Esophagus muscularis mucosa (tissue), 4 donors: ENCODE measurements around the gene TMEM150C.

Experiments used
- EP300 ChIP-seq: sonication (generic); formaldehyde crosslinking; IDR thresholded peaks from one replicate; pipeline ENCODE4 v1.6.1; 2017; ENCODE audit warnings: antibody characterized with exemption
- POLR2A ChIP-seq: fragments of 450-650 bp; IDR thresholded peaks from one replicate; pipeline ENCODE4 v1.6.1; 2017; ENCODE audit warnings: antibody characterized with exemption, moderate library complexity, mild to moderate bottlenecking, low read depth
- TF ChIP-seq, protein P1 (sequence below), 3 experiments: fragments of 200-600 bp in 2 of 3; fragments of 450-650 bp in 1 of 3; sonication (generic) in 2 of 3; IDR thresholded peaks; one replicate each; pipeline ENCODE4 v1.5.1; 2017 to 2019; ENCODE audit warnings: antibody characterized with exemption in 3 of 3, mild to moderate bottlenecking in 2 of 3, moderate library complexity in 1 of 3

DNA sequence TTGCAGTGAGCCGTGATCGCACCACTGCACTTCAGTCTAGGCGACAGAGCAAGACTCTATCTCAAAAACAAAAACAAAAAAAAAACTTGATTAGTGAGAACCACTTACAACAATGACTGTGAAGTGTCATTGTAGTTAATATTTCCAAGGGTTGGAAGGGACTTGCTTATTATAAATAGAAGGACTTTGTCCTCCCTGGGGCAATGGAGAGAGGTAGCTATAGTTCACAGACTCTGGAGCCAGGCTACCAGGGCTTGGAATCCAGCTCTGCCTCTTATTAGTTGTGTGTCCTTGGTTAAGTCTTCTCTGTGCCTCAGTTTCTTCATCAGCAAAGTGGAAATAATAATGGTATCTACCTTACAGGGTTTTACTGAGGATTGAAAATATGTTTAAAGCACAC is 51.6 kb downstream of the TMEM150C start:
- TF ChIP-seq, protein P1, sequence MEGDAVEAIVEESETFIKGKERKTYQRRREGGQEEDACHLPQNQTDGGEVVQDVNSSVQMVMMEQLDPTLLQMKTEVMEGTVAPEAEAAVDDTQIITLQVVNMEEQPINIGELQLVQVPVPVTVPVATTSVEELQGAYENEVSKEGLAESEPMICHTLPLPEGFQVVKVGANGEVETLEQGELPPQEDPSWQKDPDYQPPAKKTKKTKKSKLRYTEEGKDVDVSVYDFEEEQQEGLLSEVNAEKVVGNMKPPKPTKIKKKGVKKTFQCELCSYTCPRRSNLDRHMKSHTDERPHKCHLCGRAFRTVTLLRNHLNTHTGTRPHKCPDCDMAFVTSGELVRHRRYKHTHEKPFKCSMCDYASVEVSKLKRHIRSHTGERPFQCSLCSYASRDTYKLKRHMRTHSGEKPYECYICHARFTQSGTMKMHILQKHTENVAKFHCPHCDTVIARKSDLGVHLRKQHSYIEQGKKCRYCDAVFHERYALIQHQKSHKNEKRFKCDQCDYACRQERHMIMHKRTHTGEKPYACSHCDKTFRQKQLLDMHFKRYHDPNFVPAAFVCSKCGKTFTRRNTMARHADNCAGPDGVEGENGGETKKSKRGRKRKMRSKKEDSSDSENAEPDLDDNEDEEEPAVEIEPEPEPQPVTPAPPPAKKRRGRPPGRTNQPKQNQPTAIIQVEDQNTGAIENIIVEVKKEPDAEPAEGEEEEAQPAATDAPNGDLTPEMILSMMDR (IDR thresholded peaks at IDR 0.05): no peak
- no peak for TF ChIP-seq POLR2A
- TF ChIP-seq EP300: no peak
